Activated CD4-positive, CD25-positive, alpha-beta regulatory T cell (primary cell): ENCODE results near the gene RWDD2A.
"Not testable (repeated sequence)": the region's sequence is repeated elsewhere in the genome, so short reads cannot be mapped to it uniquely, and the experiment has no call there.

ENCODE experiments used
- DNase-seq, 4 experiments: peaks; one replicate each; lab custom pipeline; 2025; lab: John Stamatoyannopoulos, UW

The RWDD2A gene

GRCh38 chr6:83192871-83193746 is at the start of gene RWDD2A, which contains the start of gene PGM3:
RWDD2A (plus strand) TSS chr6:83193357; CDS start chr6:83194452, 1,095 bp downstream.
PGM3 (minus strand) TSS chr6:83193265; CDS start chr6:83191012, 2,253 bp downstream.
- DNase-seq = peak; percentile 73 to 85 (median 80)

- no peak for DNase-seq
Observed at GRCh38 chr6:83151114-83151513, 42.0 kb upstream of the RWDD2A start.

- no peak for DNase-seq
Observed at GRCh38 chr6:83152913-83153312, 40.2 kb upstream of the RWDD2A start.

- DNase-seq = no peak
Observed at GRCh38 chr6:83153883-83154521, 39.2 kb upstream of the RWDD2A start.

GRCh38 chr6:83155794-83156193 is 37.4 kb upstream of the RWDD2A start:
- no peak for DNase-seq

- no peak for DNase-seq
Observed at GRCh38 chr6:83160167-83160566, 33.0 kb upstream of the RWDD2A start.

GRCh38 chr6:83167726-83168278 is 25.4 kb upstream of the RWDD2A start:
- no peak for DNase-seq

GRCh38 chr6:83168556-83168955 is 24.6 kb upstream of the RWDD2A start:
- no peak for DNase-seq

- DNase-seq = no peak
Observed at GRCh38 chr6:83169106-83169505, 24.1 kb upstream of the RWDD2A start.

GRCh38 chr6:83169511-83169910 is 23.6 kb upstream of the RWDD2A start:
- no peak for DNase-seq

GRCh38 chr6:83176246-83176645 is 16.9 kb upstream of the RWDD2A start:
- no peak for DNase-seq

- DNase-seq = no peak
Observed at GRCh38 chr6:83180426-83180950, 12.7 kb upstream of the RWDD2A start.

- no peak for DNase-seq
Observed at GRCh38 chr6:83182114-83182513, 11.0 kb upstream of the RWDD2A start.

- no peak for DNase-seq
Observed at GRCh38 chr6:83183082-83183828, 9.9 kb upstream of the RWDD2A start.

GRCh38 chr6:83185096-83185495 is 8.1 kb upstream of the RWDD2A start:
- no peak for DNase-seq

- DNase-seq = no peak
Observed at GRCh38 chr6:83188501-83188900, 4.7 kb upstream of the RWDD2A start.

GRCh38 chr6:83190626-83191025 is 2.5 kb upstream of the RWDD2A start:
- no peak for DNase-seq

- not testable (repeated sequence) for DNase-seq
Observed at GRCh38 chr6:83191974-83192373, 1.2 kb upstream of the RWDD2A start.

- no peak for DNase-seq
Observed at GRCh38 chr6:83192456-83192855, 701 bp upstream of the RWDD2A start.

GRCh38 chr6:83193747-83194566 is 800 bp downstream of the RWDD2A start:
- DNase-seq = no peak
